ENCODE data around the gene CIDEC. TPM values are rescaled to one million over a fixed set of nuclear protein-coding genes. Genes with fewer than 3 reads are reported as not detected.
A peak's percentile ranks its signal among the peaks of the same experiment; 100 is the strongest.

The CIDEC gene
- total and polyA plus RNA-seq, 9 of the 15 experiments (the other 6 are each of a cell fraction or from before 2014, with no cell fraction given) = not detected

GRCh38 chr3:9916734-9917680, 37.0 kb upstream of the CIDEC start, which contains the start of gene IL17RC (continued):
- TF ChIP-seq RBM14 (IDR thresholded peaks at IDR 0.05; ENCODE audit: borderline replicate concordance, insufficient read depth, low read depth, low read length) (no peak), ZNF124 (CRISPR knock-in tag; IDR thresholded peaks at IDR 0.05) (no peak), SMAD1 (IDR thresholded peaks at IDR 0.05; ENCODE audit: low read depth, low read length, partially characterized antibody) (no peak), ATF1 (CRISPR knock-in tag; IDR thresholded peaks at IDR 0.05) (no peak), ATF1 (tag; IDR thresholded peaks at IDR 0.05) (peak; percentile 59; the same call in 1 of the 2 replicates), FOSL1 (tag; conservative IDR thresholded peaks at IDR 0.05) (peak; percentile 72), RAD21 (CRISPR knock-in tag; conservative IDR thresholded peaks at IDR 0.05 in 1 of 2, IDR thresholded peaks at IDR 0.05 in 1 of 2) (peak in 1 of 2 experiments; percentile 18; a peak in 2 of 4 replicates), ZNF121 (CRISPR knock-in tag; conservative IDR thresholded peaks at IDR 0.05) (no peak), YY1 (IDR thresholded peaks at IDR 0.05; ENCODE audit: borderline replicate concordance in 1 of 3, control insufficient read depth in 1 of 3, extremely low read depth in 1 of 3, insufficient read depth in 3 of 3, insufficient read length in 1 of 3, insufficient replicate concordance in 2 of 3, low read depth in 1 of 3, low read length in 2 of 3) (peak in 1 of 3 experiments; percentile 30), KLF16 (IDR thresholded peaks at IDR 0.05) (no peak), KDM2B (CRISPR knock-in tag; IDR thresholded peaks at IDR 0.05) (no peak), RUNX1 (IDR thresholded peaks at IDR 0.05; ENCODE audit: low read depth) (0 out of 2 replicates have a peak, but pooled peaks have one; percentile 29), PKNOX1 (IDR thresholded peaks at IDR 0.05) (peak; percentile 45), KLF13 (tag; IDR thresholded peaks at IDR 0.05; ENCODE audit: borderline replicate concordance, low read depth) (no peak; the same call in 1 of the 2 replicates), ZBTB11 (CRISPR knock-in tag; IDR thresholded peaks at IDR 0.05) (peak in 1 of 3 experiments; percentile 38; a peak in 1 of 6 replicates), HMGN3 (IDR thresholded peaks at IDR 0.05; ENCODE audit: borderline replicate concordance, extremely low read depth, insufficient read length, low read depth, low read length) (peak; percentile 51), ZNF133 (CRISPR knock-in tag; IDR thresholded peaks at IDR 0.05) (0 out of 2 replicates have a peak, but pooled peaks have one; percentile 10), ZBTB2 (IDR thresholded peaks at IDR 0.05) (no peak), PHF8 (IDR thresholded peaks at IDR 0.05; ENCODE audit: borderline replicate concordance, low read length) (peak; percentile 72; the same call in 1 of the 2 replicates)
